GM21786 (cell line): ENCODE results near the gene GALNT15.

ENCODE experiments used
- ATAC-seq: cut with Tn5 transposase; IDR thresholded peaks from one replicate; pipeline ENCODE4 v1.9.1; 2021; ENCODE audit not compliant: unreplicated experiment

The GALNT15 gene, protein sequence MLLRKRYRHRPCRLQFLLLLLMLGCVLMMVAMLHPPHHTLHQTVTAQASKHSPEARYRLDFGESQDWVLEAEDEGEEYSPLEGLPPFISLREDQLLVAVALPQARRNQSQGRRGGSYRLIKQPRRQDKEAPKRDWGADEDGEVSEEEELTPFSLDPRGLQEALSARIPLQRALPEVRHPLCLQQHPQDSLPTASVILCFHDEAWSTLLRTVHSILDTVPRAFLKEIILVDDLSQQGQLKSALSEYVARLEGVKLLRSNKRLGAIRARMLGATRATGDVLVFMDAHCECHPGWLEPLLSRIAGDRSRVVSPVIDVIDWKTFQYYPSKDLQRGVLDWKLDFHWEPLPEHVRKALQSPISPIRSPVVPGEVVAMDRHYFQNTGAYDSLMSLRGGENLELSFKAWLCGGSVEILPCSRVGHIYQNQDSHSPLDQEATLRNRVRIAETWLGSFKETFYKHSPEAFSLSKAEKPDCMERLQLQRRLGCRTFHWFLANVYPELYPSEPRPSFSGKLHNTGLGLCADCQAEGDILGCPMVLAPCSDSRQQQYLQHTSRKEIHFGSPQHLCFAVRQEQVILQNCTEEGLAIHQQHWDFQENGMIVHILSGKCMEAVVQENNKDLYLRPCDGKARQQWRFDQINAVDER

DNA sequence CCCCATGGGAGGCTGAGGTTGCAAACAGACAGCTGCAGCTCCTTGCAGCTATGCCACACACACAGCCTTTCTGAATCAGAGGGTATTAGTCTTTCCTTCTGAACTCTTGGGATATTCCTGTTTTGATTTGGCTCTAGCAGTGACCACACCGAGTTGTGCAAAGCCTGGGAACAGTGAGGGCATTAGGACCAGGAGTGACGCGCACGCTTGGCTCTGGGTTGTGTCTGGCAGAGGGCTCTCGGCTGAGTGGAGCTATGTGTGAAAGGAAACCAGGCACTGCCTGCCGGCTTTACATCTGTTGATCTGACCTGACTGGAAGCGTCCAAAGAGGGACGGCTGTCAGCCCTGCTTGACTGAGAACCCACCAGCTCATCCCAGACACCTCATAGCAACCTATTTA lies at the start of gene GALNT15:
Gene GALNT15, plus strand, starts transcription at position 292 of the 400 bp plus-strand sequence. CDS start 472 bp downstream, outside the sequence.
- no peak for ATAC-seq

DNA sequence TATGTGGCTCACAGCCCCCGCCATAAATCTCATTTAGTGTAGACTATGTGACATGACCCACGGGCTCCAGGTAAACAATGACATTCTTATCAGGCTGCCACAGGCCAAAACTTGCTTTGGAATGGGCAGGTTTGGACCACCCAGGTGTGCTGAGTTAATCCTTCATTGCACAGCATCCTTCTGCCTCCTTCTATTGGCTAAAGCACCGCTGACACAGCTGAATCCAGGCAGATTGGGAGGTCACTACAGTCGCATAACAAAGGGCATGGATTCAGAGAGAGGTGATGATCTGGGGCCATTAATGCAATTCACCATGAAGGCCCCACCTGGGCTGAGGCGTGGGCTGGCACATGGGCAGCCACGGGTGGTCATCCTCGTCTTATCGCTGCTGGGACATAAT lies 47.8 kb upstream of the GALNT15 start:
- no peak for ATAC-seq

DNA sequence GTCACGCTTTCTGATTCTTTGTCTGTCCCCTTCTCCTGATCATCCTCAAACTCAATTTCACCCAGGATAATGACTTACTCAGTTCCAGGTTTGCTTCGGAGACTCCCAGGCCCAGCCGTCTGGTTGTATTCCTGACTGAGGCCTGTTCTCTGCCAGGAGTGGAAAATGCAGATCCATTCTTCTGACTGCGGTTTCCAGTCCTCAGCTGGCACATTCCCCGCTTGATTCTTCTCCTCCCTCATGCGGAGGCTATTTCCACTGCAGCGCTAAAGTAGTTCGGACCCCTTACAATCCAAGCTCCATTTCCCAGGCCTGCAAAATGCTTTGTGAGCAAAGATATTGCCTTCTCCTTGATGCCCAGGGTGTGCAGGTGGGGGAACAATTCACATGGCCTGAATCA lies 47.2 kb upstream of the GALNT15 start:
- ATAC-seq = no peak

DNA sequence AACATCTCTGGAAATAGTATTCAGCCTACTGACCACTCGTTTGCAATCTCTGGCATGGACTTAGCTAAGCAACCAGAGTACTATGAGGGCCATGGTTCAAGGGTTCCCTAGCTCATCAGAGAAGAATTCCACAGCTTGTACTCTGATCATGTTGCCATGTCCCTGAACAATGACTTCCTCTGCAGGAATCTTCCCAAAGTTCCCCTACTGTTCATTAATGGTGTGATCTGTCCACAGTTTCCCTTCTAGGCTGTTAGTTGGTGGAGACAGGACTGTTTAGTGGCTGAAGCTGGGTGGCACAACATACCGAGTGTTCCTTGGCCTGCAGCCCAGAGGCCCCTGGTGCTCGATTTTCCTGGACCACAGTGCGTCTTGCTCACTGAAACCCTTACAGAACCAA lies 44.4 kb upstream of the GALNT15 start:
- ATAC-seq = no peak

DNA sequence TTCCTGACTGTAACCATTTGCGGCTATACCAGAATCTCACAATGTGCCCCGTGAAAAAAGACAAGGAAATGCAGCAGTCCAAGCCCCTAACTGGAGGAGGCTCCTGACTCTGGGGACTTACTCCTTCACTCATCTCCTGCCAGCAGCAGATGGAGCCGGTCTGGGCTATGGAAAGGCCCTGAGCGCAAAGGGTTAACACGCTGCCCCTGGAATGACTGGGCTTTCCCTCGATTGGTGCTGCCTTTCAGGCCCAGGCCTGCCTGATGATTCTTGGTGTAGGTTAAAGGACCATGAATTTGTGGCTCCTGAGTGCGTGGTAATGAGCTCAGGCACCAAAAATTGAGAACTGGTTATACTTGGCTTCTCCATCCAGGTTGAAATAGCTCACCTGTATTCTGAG lies 42.3 kb upstream of the GALNT15 start:
- no peak for ATAC-seq

DNA sequence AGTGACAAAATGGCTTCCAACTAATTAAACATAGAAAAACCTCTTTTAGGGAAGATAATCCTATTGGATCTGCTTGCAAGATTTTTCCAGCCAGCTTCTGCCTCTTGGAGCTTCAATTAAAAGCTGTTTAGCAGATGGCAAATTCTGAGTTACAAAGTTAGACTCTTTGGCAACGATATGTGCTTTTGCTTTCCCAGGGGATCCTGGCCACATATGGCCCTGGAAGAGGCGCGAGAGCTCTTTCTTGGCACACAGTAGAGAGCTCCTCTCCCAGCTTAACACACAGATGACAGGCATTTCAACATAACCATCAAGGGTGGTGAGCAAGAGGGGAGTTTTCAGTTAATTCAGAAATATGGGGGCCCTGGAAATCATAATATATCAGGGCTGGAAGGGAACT lies 41.6 kb upstream of the GALNT15 start:
- no peak for ATAC-seq

DNA sequence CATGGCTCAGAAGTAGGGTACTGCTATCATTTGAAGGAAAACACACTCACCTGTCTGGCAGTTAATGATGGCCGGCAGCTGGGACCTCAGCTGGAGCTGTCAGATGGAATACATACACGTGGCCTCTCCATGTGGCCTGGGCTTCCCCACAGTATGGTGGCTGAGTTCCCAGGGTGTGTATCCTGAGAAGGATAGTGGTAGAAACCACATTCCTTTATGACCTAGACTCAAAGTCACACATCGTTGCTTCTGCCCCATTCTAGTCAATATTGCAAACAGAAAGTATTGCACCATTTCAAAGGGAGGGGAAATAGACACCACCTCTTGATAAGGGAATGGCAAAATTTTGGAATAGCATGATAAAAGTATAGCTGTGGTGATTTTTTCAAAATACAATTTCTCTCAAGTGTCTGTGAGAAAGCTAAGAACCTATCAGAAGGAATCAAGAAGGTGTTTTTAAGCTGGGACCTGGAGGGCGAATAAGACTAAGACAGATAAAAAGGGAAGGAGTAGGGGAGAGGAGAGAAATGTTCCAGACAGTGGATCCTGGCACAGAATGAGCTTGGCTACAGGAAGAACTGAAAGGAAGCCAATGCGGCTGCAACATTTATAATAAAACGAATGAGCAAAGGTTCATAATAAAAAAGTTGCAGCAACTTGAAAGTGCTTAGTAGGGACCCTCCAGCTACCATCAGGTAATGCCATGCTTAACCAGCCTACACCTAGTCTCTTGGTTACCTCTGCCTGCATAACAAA lies 40.1 kb upstream of the GALNT15 start:
- no peak for ATAC-seq

DNA sequence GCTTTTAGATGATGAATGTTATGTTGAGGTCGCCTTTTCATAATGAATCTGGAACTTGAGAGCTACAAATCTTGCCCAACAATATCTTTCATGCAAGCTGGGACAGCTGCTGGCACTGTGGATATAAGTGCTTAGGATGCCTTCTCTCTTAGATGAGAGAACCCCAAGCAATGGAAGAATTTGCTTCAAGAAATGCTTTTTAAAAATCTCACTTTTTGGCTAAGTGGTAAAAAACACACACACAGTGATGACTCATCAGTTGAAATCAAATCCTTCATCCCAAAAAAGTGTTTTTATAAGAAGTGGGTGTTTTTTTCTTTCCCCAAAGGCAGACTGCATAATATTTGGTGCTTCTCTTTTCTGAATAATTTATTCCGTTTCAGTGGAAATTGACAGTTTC lies 38.4 kb upstream of the GALNT15 start:
- ATAC-seq = no peak

DNA sequence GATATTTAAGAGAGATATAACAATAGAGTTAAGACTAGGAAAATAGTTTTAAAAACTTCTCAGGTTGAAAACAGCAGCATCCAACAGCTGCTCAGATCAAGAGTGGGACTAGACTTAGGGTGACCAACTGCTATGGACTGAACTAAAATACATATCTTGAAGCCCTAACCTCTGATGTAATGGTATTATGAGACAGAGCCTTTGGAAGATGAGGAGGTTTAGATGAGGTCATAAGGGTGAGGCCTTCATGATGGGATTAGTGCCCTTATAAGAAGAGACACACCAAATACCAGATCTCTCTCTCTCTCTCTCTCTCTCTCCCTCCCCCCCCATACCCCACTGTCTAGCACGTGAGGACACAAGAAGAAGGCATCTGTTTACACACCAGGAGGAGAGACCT lies 37.4 kb upstream of the GALNT15 start:
- no peak for ATAC-seq

DNA sequence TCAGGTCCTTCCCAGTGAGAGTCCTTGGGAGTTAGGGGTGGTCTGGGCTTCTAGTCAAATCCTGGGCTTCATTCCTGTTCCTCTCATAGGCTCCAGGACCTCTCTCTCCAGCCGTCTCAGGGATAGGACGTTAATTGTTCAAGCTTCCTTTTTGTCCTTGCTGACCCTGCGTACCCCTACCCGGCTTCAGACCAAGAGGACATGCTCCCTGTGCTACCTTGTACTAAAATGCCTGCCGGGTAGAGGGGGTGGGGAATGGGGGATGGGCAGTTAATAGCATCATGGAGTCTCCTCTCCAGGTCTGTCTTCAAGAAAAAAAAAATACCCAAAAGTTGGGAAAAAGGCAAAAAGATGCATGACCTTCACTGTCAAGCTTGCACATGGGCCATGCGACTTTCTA lies 36.5 kb upstream of the GALNT15 start:
- no peak for ATAC-seq

DNA sequence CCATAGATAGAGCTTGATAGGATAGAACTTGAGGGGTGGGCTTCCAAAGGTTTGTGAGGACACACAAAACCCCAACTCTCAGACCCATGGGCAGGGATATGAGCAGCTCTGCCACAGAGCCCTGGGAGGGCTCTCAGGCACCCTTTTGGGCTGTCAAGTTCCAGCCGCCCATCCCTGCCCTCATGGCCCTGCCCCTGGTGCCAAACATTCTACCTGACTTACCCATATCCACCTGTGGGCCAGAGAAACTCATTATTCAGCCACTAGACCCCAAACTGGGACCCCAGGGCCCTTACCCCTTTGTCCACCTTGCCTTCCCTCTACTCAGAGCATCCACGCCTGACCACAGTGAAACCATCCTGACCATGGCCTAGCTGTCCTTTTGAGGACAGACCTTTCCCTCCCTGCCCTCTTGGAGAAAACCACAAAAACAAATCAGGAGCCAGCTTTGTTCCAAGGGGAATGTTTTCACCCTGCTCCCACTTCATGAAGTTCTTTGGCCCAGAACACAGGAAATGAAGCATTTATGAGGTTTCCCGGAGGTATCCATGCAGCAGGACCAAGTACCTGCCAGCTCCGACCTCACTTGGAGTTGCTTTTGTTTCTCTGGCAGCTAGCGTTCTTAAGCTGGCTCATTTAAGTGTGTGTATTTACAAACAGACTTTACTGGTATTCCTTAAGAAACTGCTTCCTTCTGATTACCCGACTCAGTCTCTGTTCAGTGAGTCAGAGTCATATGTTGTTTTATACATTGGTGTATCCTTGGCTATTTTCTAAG lies 34.2 kb upstream of the GALNT15 start:
- no peak for ATAC-seq

DNA sequence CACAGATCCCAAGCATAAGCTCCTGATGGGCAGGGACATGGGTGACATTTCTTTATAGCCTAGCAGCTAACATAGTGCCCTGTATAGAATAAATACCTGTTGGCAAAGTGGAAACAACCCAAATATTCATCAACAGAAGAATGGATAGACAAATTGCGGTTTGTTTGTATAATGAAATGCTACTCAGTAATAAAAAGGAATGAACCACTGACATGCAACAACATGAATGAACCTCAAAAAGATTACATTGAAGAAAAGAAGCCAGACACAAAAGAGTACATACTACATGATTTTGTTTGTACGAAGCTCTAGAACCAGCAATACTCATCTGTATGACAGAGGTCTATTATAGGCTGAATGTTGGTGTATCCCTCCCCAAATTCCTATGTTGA lies 33.6 kb upstream of the GALNT15 start:
- no peak for ATAC-seq

DNA sequence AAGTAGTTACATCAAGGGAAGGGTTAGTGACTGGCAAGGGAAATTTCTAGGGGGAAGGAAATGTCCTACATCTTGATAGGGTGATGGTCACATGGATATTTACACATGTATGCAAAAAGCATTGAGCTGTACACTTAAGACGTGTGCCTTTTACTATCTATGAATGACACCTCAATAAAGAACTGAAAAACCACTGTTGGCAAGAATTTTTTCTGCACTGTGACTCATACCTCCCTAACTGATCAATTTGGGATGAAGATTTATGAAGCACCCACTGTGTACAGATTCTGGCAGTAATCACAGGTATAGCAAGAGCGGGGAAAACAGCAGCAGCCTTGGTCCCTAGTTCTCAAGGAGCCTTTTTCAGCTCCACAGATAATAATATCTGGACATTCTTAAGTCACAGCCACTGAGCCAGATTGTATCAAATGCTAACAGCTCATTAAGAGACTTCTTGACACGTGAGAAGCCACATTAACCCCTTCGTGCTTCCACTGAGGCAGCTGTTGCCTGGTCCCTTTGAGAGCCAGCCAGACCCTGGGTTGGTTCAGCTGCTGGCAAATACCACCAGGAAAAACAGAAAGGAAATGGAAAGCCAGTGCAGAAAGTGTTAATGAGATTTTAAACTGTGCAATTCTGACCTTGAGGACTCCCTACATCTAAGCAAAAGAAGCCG lies 32.0 kb upstream of the GALNT15 start:
- no peak for ATAC-seq

DNA sequence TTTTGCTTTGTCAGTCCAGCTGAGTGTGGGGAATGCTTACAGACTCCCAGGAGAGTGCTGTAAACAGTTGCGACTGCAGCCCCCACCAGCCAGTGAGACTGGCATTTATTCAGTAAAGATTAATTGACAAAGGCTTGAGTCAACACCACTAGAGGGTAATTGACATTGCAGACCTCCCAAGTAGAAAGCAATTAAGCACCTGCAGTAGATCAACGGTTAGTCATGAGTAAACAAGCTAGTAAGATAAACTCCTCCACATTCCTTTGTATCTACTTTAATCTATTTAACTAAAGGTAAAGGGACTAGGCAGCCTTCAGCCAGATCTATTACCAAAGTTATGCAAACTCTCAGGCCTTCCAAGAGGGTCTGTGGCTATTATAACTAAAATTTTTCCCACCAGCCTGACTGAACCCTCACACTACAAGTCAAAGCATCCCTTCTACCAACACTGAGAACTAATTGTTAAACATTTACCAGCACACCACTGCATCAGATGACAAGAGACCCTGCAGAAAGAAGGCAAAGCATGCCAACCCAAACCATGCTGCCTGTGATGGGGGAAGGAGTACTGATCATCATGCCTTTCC lies 30.5 kb upstream of the GALNT15 start:
- no peak for ATAC-seq

DNA sequence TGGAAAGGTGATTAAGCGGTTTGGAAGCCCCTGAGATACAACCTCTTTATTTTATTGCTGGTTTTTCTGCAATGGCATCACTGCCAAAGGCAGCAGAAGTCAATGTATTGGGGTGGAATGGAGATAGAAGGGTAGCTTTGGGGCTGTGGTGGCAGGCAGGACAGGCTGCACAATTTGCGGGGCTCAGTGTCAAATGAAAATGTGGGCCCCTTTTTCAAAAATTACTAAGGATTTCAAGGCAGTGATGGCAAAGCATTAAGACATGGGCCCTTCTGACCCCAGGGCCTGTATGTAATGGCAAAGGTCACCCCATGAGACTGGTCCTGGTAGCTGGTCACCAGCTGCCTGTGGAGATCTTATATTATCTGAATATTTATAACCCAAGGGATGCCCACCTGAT lies 29.3 kb upstream of the GALNT15 start:
- ATAC-seq = no peak

DNA sequence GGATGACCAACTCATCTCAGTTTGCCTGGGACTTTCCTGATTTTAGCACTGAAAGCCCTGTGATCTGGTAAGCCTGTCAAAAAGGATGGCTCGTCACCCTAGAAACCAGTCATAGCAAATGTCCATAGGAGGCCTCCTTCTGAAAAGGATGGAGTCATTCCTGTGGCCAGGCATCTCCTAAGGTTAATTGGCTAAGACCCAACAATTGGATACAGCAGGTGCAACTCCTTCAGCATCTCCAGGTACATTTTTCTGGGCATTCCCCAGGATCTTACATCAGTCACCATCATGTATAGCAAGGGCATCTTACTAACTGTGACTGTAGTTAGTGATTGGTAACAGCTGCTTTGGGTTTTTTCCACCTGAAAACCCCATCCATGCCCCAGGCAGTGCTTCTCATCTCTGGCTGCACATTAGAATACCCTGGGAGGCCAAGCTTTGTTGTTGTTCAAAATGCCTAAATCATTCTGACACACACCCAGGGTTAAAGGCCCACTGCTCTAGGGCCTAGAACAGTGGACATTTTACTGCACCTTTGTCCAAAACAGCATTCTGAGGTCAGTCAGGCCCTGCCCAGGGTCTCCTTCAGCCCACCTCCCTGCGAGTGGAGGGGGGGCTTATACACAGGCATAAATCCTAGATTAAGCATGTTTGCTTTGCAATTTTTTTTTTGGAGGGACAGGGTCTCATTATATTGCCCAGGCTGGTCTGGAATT lies 28.3 kb upstream of the GALNT15 start:
- ATAC-seq = peak; percentile 50

DNA sequence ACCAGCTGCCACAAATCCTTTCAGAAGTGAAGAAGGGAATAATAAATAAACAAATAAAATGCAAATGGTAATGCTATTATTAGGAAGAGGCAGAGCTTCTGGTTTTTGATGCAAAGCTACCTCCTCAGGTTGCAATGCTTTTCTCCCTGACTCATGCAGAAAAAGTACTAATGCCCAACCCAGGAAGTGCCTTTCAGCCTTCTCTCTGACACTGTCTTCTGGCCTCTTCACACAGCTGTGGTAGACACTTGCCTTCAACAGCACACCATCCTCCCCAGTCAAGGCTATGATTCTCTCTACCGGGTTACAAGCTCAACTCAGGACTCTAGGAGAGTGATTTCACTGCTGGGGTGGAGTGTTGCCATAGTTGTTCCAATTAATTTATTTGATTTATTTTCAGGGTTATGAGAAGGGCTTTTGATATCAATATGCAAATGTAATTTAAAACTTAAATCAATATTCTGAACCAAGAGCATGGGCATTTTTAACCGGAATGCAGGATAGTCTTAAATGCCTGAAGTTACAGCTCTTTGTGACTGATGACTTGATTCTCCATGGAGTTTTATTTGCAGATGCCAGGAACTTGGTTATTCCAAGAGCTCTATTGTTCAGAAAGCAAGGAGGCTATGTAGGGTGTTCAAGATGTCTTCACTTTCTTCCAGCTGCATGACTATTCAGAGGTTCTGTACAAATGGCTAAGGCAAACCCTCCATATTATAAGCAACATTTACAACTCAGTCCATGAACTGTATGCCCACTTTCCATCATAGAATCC lies 27.1 kb upstream of the GALNT15 start:
- ATAC-seq = no peak

DNA sequence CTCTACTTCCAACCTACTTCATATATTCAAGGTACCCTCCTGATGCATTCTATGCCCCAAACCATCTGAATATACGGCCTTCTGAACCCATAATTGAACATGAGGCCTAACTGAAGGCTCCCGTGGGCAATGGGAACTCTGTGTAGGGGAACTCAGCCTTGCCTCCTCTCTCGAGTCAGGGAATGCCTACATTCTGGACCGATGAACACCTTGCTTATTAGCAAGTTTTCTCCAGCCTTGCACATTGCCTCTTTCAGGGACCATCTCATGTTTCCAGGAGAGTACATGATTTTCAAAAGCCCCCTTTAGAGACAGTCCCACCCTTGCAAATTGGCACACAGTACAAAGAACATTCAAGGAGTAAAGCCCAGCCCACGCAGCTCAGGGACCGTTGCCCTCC lies 26.3 kb upstream of the GALNT15 start:
- ATAC-seq = no peak

DNA sequence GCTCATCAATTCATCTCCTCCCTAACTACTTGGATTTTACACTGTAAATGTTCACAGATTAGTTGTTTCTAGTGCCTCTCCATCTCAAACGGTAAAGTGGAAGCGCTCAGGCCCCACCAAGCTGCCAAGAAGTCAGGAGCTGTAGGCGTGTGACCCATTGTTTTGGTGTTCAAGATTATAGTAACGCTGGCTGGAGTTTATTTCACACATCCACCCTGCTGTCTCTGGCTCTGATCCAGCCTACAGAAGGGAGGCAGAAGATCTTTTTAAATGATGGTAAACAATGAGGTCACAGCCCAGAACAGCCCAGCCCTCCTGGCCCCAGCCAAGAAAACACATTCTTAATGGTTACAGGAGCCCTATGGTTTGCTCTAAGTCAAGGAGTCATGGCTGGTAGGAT lies 25.7 kb upstream of the GALNT15 start:
- no peak for ATAC-seq
